ENCODE data around the gene PARS2.

PARS2 gene

DNA sequence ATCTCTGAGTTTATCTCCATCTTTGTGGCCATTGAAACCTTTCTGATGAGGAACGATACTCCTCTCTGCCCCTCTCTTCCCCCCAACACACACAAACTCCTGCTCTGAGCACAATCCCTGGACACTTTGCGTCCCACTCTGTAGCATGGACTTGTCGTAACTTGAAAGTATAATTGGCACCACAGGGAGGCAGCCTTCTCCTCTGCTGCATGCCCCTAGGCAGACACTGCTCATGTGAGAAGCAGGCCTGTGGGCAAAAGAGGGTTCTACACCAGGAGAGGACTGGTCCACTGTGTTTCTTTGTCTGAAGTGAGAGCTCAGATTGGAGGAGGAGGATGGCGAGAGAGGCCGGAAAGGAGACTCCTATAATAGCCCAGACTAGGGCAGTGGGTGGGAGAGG lies 3.8 kb upstream of the PARS2 start:
- no peak for FAIRE-seq

DNA sequence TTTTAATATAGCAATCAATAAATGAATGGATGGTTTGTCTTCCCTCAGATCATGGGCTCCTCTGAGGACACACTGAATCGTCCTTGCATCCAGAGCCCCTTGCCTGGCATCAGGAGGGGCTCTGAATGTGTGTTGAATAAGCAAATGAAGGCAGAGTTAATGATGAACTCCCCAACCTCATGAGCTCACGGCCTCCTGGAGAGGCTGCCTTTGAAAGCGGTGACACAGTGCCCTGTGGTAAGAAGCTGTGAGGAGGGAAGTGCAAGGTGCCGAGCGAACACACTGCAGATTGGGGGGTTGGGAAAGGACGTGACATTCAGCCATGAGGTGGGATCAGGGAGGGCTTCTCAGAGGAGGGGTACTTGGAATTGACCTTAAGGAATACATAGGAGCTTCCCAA lies 3.2 kb upstream of the PARS2 start:
- no peak for FAIRE-seq

DNA sequence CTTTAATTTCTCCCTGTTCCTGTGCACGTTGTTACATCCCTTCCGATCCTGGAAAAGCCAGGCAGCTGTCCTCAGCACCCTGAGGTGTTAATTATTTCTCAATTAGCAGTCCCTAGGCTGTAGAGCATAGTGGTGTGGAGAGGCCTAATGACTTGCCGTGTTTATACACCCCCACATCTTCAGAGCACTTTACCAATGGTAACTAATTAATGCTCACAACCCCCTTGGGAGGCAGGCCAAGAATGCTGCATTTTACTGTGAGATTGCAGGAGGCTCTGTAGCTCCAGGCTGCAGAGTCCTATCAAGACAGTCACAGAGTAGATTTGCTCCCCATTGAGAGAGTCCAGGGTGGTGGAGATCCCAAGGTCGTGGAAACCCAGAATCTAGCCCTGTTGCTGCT lies 2.4 kb upstream of the PARS2 start:
- no peak for FAIRE-seq

DNA sequence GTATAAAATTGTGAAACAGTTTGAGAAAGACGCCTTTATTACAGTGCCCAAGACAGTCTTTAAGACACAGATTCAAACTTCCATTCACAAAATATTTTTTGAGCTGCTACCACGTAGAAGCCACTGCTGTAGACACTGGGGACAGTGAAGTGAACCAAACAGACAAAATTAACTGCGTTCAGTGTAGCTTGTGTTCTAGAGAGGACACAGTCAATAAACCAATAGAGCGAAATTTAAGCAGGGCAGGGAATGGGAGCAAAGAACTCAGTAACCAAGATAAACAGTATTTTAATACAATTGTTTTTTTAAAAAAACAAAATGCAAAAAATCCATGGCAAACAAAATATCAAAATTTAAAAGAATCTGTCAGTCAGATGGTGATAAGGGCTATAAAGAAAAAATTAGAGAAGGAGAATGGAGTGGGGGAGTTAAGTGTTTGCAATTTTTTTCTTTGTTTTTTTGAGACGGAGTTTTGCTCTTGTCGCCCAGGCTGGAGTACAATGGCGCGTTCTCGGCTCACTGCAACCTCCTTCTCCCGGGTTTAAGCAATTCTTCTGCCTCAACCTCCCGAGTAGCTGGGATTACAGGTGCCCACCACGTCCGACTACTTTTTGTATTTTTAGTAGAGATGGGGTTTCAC lies 719 bp upstream of the PARS2 start:
- no peak for FAIRE-seq

DNA sequence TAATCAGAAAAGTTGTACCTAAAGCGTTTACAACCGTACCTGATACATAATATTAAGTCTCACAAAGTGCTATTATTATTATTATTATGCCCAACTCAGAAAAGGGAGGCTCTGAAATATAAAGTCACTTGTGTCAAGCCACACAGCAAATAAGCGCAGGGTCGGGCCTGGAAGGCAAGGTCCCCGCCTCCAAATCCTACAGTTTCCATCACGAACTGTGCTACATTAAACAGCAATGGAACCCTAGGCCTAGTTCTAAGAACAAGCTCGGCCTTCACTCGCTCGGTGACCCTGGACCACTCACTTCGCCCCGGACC lies 549 bp downstream of the PARS2 start:
- no peak for FAIRE-seq

DNA sequence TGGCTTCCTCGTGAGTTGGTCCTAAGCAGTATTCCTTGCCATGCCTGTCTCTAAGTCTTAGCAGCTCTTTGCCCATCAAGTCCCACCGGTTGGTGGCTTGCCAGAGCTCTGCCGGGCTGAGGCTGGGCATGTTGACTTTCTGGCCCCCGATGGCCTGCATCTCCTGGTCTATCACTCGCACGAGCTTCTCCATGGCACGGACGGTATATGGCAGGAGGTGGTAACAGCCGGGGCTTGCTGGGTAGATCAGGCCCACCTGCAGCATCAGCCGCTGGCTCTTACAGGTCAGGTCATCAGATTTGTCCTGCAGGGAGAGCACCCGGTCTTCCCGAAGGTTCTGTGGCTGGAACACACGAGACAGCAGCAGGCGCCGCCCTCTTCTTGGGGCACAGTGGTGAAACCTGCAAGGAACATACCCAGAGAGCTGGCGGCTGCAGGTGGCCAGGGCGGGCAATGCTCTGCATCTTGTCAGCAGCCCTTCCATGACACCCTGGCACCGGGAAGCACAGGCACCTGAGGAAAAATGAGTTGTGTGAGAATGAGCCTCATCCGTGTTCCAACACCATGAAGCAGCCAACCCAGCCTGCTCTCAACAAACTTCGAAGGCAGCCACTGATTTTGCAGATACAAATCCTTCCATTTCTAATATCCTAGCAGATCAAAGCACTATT lies 5.5 kb downstream of the PARS2 start:
- no peak for FAIRE-seq

DNA sequence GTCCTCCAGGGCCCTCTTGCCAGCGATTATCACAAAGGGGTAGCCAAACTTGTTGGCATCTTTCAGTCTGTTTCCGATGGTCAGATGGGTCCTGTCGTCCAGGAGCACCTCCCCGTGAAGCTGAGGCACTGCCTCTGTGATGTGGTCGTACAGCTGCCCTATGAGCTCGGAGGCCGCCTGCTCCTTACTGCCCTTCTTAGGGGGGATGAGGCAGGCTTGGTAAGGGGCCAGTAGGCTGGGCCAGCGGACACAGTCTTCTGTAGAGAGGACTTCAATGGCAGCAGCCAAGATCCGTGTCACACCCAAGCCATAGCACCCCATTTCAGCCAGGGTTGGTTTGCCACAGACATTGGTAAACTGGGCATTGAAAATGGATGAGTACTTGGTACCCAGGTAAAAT lies 6.5 kb downstream of the PARS2 start:
- no peak for FAIRE-seq

DNA sequence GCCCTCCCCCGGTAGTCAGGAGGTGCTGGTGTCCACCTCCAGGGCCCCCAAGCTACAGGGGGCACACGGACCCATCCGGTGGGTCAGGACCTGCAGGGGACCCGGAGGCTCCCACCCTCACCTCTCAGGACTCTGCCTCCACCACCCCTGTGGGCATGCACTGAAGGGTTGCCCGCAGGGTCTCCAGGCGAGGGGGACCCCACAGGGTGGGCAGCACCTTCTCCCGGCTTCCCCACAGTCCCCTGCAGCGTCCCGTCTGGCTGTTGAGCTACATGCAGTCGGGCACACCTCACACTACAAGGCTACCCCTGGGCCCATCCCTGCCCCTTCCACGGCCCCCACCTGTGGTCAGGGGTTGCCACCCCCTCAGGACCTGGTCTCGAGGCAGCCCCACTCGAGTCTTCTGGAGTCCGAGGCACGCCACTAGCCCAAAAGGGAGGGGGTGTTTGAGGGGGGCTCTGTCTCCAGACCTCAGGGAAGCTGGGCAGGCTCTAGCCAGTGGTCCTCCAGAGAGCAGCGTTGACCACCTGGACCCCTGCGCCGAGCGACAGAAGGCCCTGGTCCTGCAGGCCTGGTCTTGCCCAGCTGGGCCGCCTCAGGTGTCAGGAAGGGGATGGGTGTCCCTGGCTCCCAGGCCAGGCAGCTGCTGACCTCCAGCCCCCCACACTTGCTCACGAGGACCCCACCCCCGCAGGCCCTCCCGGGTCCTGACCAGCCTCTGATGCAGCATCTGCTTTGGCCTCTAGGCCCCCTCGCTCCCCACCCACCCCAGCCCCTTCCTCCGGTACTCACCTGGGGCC lies 9.6 kb downstream of the PARS2 start:
- FAIRE-seq = no peak

DNA sequence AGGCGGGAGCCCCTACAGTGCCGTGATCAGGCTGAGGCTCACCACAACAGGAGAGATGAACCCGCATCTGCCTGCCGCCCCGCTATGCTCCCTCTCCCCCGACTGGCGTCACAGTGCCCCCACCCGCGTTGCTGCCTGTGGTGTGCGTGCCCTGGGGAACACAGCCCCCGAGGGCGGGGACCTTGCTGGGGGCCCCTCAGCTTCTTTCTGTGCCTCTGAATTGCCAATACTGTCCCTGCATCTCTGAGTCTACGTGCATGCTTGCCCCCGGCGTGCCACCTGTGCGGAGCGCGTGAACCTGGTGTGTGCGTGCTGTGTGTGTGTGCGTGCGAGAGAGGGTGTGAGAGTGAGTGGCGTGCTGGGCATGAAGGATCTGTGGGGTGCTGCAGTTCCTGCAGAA lies 10.3 kb downstream of the PARS2 start:
- FAIRE-seq = no peak

DNA sequence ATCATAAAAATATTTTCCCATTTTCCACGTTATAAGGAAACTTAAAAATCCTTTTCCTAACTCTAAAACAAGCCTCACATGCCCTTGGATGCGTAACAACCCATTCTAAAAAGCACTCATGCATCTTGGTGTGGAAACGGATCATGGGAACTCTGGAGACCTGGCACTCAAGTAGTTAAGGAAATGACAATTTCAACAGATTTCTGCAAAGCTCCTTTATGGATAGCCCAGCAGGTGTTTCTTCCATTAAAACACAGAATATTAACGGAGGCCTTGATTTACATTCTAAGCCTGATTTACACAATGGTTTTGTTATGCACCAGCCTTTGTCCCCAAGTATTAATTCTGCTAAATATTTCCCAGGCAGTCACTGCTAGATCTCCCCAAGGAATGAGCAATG lies 12.9 kb downstream of the PARS2 start:
- FAIRE-seq = no peak

DNA sequence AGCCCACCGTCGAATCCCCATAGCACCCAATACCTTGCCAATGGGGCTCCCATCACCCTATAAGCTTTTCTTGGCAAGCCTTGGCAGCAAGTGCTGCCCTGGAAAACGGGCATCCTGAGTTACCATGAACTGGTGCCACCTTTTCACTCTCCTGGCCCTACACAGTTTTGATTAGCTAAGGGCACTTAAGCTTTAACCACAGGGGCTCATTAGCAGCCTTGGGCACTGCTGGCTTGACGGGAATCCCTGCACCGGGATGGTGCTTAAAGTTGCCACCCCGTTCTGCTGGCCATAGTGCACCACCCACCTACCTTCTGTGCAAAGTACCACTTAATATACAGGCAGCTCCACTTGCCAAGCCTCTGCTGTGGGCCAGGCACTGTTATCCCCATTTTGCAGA lies 13.7 kb downstream of the PARS2 start:
- FAIRE-seq = no peak

DNA sequence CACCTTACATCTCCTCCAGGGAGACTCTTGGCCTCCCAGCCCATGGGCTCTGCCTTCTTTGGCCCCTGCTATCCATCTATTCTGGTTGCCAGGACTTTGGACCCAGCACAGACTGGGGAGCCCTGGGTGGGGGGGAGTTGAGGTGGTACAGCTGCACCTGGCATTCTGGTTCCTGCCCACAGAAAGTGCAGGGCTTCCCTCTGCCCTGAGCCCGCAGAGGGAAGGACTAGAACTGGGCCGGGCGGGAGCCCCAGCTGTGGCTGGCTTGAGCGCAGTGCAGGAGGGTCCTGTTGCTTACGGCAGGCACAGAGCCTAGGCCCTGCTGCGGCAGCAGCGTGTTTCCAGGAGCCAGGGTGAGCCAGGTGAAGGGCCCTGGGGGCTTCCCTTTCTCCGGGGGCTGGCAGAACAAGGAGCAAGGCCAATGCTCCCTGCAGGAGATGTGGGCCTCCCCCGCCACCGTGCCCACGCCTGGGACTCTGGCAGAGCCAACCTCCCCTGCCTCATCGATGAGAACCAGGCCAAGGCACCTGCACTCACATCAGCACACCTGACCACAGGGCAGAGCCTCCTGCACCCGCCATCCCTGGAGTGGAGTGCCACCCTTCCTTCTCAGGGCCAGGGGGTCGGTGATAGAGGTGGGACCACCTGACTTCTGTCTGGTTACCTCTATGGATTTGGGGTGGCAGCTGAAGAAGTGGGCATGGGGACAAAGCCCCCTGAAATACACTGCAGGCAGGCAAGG lies 16.1 kb downstream of the PARS2 start:
- no peak for FAIRE-seq

DNA sequence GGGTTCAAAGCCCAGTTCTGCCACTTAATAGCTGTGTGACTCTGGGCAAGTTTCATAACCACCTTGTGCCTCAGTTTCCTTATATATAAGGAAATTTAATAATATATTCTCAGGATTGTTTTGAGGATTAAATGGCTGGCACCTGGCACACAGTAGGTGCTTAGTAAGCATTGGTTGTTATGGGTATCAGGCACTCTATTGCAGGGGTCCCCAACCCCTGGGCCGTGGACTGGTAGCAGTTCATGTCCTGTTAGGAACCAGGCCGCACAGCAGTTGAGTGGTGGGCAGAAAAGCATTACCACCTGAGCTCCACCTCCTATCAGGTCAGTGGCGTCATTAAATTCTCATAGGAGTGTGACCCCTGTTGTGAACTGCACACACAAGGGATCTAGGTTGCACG lies 18.5 kb downstream of the PARS2 start:
- FAIRE-seq = no peak

DNA sequence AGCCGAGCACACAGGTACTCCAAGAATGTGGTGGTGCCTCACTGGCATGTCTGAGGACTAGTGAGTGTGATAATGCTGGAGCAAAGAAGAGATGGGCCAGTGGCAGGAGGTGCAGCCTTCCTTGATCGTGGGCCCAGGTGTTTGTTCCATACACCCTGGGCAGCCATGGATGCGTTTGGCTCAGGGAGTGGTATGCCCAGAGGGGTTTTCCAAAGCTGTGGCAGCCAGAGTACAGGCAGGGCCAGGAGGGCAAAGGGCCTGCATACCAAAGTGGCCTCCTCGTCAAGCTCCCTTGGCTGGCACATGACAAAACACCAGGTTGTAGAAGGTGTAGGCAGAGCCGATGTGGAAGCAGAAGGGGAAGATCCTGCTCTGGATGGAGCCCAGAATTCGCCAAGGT lies 19.0 kb downstream of the PARS2 start:
- no peak for FAIRE-seq

DNA sequence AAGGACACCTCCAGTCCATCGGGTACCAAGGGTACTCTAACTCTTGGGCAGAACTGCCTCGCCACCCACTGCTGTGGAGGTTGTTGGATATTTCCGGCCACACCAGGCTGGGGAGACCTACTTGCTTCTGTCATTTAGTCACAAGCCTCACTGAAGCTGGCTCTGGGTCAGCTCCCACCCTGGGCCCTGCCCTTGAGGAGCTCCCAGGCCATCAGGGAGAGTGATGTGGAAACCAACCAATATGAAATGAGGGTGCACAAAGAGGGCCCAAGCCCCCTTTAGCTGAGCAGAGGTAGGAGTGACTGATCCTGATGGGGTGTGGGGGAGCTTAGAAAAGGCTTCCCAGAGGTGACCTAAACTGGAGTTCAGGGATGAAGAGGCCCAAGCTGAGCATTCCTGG lies 19.6 kb downstream of the PARS2 start:
- no peak for FAIRE-seq

DNA sequence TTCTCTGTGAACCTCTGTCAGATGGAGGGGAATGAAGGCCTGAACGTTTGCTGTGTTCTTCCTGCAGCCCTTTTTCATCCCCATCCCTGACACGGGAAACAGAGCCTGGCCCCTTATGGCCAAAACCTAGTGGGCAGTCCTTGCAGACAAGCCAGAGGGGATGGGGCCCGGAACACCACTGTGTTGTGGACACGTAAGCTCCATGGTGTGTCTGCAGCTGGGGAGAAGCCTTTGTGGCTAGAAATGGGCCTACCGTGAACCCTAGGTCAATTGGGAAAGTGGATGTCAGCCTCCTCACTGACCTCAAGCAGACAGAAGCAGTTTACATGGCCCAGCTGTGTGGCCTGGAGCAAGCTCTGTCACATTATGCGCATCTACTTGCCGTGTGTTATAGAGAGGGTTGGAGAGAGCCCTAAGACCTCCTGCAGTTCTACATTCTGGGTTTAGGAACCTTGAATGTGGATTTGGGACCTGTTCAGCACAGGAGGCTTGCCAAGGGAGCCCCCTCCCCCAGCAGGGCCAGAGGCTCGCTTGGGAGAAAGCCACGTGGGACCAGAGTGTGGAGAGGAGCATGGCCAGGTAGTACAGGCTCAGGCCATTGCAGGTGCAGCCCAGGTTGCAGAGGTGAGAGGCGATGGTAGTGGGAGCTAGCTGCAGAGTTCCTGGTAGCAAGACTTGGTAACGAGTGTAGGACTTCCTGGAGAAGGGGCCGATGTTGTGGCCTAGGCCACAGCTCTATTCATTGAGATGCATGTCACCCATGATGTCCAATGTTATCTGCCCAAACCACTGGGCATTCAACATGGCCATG lies 20.7 kb downstream of the PARS2 start:
- FAIRE-seq = no peak

DNA sequence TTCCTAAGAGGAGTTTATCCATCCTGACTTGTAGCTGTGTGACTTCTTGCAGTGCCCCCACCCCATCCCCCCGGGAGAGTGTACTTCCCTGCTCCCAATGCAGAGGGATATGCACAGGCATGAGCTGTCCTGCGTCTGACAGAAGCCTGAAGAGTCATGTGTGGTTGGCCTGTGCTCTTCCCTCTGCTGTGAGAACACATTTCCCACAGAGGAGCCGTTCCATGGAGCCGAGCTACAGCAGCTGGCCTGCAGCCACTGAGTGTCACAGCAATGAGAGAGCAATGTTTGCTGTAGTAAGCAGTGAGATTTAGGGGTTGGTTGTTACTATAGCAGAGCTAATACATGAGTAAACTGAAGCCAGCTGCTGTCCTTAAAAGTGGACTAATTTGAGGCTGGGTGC lies 22.0 kb downstream of the PARS2 start:
- FAIRE-seq = no peak

DNA sequence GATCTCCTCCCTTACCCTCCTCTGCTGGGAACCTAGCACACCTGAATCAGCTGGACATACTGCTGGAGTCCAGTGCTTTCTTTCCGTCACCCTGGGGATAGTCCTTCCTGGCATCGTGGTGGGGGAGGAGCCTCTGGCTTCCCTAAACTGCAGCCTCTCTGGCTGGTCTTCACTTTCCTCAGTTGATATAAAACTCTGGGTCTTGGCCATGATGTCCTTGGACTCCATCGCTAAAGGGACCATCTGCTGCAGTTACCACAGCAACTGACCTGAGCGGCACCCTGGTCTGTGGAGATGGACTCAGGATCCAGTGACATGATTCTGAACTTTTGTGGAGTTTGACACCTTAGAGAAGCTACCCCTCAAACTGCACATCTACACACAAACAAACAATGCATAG lies 22.8 kb downstream of the PARS2 start:
- FAIRE-seq = no peak

DNA sequence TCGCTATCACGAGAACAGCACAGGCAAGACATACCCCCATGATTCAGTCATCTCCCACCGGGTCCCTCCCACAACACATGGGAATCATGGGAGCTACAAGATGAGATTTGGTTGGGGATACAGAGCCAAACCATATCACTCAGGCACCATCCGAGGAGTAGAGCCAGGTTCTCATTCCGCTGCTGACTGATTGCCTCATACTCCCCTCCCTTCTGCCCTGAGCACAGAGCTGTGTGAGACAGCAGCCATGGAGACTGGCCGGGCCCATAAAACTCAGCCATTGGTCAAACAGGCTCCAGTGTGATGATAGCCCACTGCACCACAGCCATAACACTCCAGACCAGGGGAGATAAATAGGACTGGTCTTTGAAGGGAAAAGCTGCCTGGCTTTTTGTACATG lies 26.1 kb downstream of the PARS2 start:
- FAIRE-seq = no peak

DNA sequence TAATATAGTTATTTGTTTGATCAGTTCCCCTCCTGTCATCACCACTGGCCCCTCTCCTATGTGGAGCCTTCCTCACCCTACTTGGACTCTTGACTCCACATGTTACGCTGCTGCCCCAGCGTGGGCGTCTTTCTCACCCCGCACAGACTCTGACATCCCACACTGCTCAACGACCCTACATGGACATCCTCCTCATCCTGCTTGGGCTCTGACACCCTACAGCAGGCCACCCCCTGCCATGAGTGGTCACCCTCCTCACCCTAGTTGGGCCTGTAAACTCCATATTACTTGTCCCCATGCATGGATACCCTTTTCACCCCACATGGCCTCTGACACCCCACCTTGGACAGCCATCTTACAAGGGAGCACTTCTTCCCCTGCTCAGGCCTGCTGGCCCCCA lies 27.6 kb downstream of the PARS2 start:
- no peak for FAIRE-seq

DNA sequence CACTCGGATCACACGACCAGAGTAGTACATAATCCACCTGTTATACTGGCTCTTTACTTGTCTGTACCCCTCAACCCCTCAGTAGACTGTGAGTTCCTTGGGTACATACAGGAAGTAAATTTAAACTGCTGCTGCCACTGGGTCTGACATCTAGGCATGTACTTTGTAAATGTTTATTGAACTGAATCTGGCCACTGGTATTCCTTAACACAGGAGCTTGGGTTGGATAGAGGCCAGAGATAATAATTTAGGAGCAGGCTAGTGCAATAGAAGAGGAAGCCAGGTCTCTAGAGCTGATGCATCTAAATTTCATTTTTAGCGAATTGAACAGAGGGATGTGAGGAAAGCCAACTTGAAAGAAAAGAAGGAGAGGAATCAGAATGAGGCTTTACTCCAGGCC lies 36.3 kb downstream of the PARS2 start:
- FAIRE-seq = no peak

DNA sequence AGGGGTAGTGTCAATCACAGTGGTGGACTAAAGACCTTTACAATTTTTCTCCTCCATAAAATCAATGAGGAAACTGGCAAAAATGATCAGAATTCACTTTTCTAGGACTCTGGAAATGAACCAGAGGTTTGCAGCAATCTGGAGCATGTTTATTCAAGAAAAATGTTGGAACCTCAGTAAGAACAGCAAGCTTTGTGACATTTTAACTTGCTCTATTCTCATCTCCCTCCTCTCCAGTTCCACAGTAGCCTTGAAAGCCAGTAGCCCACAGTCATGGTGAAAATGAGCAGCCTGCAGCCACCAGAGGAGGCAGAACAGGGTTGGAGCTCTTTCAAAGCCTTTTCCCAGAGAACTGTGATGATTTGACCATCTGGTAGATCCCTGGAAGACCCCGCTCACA lies 39.6 kb downstream of the PARS2 start:
- FAIRE-seq = no peak

DNA sequence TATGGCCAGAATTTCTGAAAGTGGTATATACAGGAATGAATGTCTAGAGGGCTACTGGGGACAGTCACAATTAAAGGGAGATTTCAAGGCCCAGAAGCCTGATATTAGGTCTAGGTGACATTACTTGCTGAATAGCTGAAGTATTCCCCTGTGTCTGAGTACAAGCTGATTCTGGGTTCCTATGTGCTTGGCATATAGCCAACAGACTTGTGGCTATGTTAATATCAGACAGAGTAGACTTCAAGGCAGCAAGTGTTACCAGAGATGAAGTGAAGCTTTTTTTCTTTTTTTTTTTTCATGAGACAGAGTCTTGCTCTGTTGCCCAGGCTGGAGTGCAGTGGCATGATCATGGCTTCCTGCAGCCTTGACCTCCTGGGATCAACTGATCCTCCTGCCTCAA lies 40.3 kb downstream of the PARS2 start:
- FAIRE-seq = no peak
